ENCODE measurements around the gene ANKLE1. TPM values are rescaled to one million over a fixed set of nuclear protein-coding genes. Genes with fewer than 3 reads are reported as not detected.

The ANKLE1 gene
- total and polyA plus RNA-seq, 10 of the 15 experiments (the other 5 are each of a cell fraction or from before 2014, with no cell fraction given) = 2.2 to 17.9 (median 10.9) TPM

DNA sequence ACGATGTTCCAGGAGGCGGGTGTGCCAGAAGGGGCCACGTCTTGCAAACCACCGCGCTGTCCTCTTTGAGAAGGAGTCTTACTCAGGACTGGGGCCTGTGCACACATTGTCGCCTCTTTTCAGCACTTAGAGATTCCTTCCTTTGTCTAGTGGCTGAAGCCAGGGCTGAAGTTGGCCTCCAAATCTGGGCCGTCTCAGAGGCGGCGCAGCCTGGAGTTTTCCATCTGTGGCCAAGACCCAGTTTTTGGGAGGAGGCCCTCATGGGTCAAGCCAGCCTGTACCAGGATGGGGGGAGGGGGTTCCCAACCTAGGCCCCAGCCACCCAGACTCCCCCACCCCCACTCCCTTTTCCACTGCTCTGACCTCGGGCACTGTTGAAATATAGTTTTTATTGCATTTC lies 41.2 kb downstream of the ANKLE1 start:
- SMC1A ChIA-PET (ENCODE audit: uncharacterized antibody, unreplicated experiment) = no interaction called here
- WGBS (ENCODE audit: insufficient coverage, insufficient replicate concordance, low lambda C conversion rate, missing lambda C conversion rate) = 87% methylated on average over 10 of the region's 10 CpGs
- Histone ChIP-seq H3K79me2 (ENCODE audit: control insufficient read depth, insufficient read depth, low read length) (no peaks in the 10 kb centered on the region), H2AFZ (ENCODE audit: control insufficient read depth, low read depth, low read length) (no peak overlapping the region), H3K27ac (ENCODE audit: control insufficient read depth, insufficient read depth) (no peak overlapping the region), H3K36me3 (ENCODE audit: control insufficient read depth in 2 of 2, insufficient read depth in 2 of 2, low read length in 1 of 2) (peaks cover 5 to 12% of the 10 kb centered on the region in 2 experiments; a peak in 3 of 4 replicates), H3K4me2 (ENCODE audit: control insufficient read depth, insufficient read depth) (no peak overlapping the region), H3K4me1 (ENCODE audit: control insufficient read depth, insufficient read depth, low read length) (no peaks in the 10 kb centered on the region), H3K9me3 (replicated peaks; ENCODE audit: control insufficient read depth, insufficient read depth, low read length) (no peaks in the 10 kb centered on the region), H4K20me1 (ENCODE audit: control insufficient read depth, insufficient read depth) (no peaks in the 10 kb centered on the region), H3K4me3 (no peak overlapping the region), H3K9ac (ENCODE audit: control insufficient read depth, insufficient read depth, low read length) (no peak overlapping the region), H3K27me3 (replicated peaks in 1 of 2; ENCODE audit: control insufficient read depth in 2 of 2, insufficient read depth in 2 of 2, low read length in 1 of 2) (no peaks in the 10 kb centered on the region)
- intact Hi-C loops (cut with micrococcal nuclease; ENCODE audit: unreplicated experiment) (no loop called here), in situ Hi-C loops (cut with MboI) (no loop called here)
- POLR2A ChIA-PET = no interaction called here
- CTCF ChIA-PET = interaction anchor here (0.6 kb wide), 1 partner anchor 473 kb away, joined by 3 read pairs; no protein-coding TSS in a partner anchor
- RAD21 ChIA-PET (ENCODE audit: unreplicated experiment) = no interaction called here
- DNase-seq (ENCODE audit: low read depth, low spot score) = no peak
- no TSS peak for BruUV-seq (replicated peaks)
- no peak for ATAC-seq
- no peak for FAIRE-seq
- no peak for TF ChIP-seq BMI1 (IDR thresholded peaks at IDR 0.05; ENCODE audit: borderline replicate concordance)
- TF ChIP-seq ZNF384 (IDR thresholded peaks at IDR 0.05; ENCODE audit: borderline replicate concordance, low read depth, low read length) = no peak
- no peak for TF ChIP-seq POU2F2 (IDR thresholded peaks at IDR 0.05; ENCODE audit: borderline replicate concordance, low read depth, low read length)
- TF ChIP-seq NFXL1 (IDR thresholded peaks at IDR 0.05; ENCODE audit: borderline replicate concordance) = no peak
- TF ChIP-seq IKZF2 (IDR thresholded peaks at IDR 0.05) = no peak
- TF ChIP-seq, protein P1, sequence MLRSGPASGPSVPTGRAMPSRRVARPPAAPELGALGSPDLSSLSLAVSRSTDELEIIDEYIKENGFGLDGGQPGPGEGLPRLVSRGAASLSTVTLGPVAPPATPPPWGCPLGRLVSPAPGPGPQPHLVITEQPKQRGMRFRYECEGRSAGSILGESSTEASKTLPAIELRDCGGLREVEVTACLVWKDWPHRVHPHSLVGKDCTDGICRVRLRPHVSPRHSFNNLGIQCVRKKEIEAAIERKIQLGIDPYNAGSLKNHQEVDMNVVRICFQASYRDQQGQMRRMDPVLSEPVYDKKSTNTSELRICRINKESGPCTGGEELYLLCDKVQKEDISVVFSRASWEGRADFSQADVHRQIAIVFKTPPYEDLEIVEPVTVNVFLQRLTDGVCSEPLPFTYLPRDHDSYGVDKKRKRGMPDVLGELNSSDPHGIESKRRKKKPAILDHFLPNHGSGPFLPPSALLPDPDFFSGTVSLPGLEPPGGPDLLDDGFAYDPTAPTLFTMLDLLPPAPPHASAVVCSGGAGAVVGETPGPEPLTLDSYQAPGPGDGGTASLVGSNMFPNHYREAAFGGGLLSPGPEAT (IDR thresholded peaks at IDR 0.05; ENCODE audit: low read depth) = no peak
- TF ChIP-seq, protein P2, sequence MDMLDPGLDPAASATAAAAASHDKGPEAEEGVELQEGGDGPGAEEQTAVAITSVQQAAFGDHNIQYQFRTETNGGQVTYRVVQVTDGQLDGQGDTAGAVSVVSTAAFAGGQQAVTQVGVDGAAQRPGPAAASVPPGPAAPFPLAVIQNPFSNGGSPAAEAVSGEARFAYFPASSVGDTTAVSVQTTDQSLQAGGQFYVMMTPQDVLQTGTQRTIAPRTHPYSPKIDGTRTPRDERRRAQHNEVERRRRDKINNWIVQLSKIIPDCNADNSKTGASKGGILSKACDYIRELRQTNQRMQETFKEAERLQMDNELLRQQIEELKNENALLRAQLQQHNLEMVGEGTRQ (IDR thresholded peaks at IDR 0.05; ENCODE audit: borderline replicate concordance, low read depth, low read length) = no peak
- TF ChIP-seq, protein P3, sequence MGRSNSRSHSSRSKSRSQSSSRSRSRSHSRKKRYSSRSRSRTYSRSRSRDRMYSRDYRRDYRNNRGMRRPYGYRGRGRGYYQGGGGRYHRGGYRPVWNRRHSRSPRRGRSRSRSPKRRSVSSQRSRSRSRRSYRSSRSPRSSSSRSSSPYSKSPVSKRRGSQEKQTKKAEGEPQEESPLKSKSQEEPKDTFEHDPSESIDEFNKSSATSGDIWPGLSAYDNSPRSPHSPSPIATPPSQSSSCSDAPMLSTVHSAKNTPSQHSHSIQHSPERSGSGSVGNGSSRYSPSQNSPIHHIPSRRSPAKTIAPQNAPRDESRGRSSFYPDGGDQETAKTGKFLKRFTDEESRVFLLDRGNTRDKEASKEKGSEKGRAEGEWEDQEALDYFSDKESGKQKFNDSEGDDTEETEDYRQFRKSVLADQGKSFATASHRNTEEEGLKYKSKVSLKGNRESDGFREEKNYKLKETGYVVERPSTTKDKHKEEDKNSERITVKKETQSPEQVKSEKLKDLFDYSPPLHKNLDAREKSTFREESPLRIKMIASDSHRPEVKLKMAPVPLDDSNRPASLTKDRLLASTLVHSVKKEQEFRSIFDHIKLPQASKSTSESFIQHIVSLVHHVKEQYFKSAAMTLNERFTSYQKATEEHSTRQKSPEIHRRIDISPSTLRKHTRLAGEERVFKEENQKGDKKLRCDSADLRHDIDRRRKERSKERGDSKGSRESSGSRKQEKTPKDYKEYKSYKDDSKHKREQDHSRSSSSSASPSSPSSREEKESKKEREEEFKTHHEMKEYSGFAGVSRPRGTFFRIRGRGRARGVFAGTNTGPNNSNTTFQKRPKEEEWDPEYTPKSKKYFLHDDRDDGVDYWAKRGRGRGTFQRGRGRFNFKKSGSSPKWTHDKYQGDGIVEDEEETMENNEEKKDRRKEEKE (IDR thresholded peaks at IDR 0.05) = no peak
- no peak for TF ChIP-seq HDGF (IDR thresholded peaks at IDR 0.05)
- TF ChIP-seq, protein P4, sequence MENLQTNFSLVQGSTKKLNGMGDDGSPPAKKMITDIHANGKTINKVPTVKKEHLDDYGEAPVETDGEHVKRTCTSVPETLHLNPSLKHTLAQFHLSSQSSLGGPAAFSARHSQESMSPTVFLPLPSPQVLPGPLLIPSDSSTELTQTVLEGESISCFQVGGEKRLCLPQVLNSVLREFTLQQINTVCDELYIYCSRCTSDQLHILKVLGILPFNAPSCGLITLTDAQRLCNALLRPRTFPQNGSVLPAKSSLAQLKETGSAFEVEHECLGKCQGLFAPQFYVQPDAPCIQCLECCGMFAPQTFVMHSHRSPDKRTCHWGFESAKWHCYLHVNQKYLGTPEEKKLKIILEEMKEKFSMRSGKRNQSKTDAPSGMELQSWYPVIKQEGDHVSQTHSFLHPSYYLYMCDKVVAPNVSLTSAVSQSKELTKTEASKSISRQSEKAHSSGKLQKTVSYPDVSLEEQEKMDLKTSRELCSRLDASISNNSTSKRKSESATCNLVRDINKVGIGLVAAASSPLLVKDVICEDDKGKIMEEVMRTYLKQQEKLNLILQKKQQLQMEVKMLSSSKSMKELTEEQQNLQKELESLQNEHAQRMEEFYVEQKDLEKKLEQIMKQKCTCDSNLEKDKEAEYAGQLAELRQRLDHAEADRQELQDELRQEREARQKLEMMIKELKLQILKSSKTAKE (IDR thresholded peaks at IDR 0.05; ENCODE audit: low read depth, poor library complexity, severe bottlenecking) = no peak
- no peak for TF ChIP-seq RFX5 (IDR thresholded peaks at IDR 0.05; ENCODE audit: low read depth, low read length)
- TF ChIP-seq NR2C1 (IDR thresholded peaks at IDR 0.05) = no peak
- TF ChIP-seq TBL1XR1 (IDR thresholded peaks at IDR 0.05; ENCODE audit: low read depth, low read length) = no peak
- no peak for TF ChIP-seq NR2F1 (conservative IDR thresholded peaks at IDR 0.05)
- TF ChIP-seq CBX5 (IDR thresholded peaks at IDR 0.05; ENCODE audit: low read depth) = no peak
- no peak for TF ChIP-seq MEF2A (IDR thresholded peaks at IDR 0.05; ENCODE audit: insufficient read depth, low read depth, low read length)
- no peak for TF ChIP-seq SMARCA5 (IDR thresholded peaks at IDR 0.05)

All from GM12878 (cell line).